IMR-90 (cell line): ENCODE data around the gene MAP1LC3A. TPM values are rescaled to one million over a fixed set of nuclear protein-coding genes. Genes with fewer than 3 reads are reported as not detected.
A peak's percentile ranks its signal among the peaks of the same experiment; 100 is the strongest.

Experiments
- ATAC-seq: fragments of 200-7000 bp; cut with Tn5 transposase; 2 replicates; pipeline ENCODE4 v1.9.1; 2020; ENCODE audit warnings: low read depth, mild to moderate bottlenecking, moderate library complexity
- BruUV-seq: library from RNA; stranded (reverse); fragments of 400-500 nt; replicated peaks from 2 replicates; lab custom pipeline; 2021; lab: Mats Ljungman, UMichigan
- CTCF ChIA-PET: fragments of 300-600 bp; formaldehyde crosslinking; extraction: SDS; loops from one replicate; lab custom pipeline; 2021; ENCODE audit warnings: antibody characterized with exemption; lab: Yijun Ruan, JAX
- POLR2A ChIA-PET: fragments of 300-600 bp; sonication (Branson Sonifier 250); formaldehyde crosslinking; loops from one replicate; lab custom pipeline; 2022; ENCODE audit warnings: antibody characterized with exemption; ENCODE audit not compliant: unreplicated experiment; lab: Charles Lee
- DNase-seq: peaks from one replicate; pipeline ENCODE4 v3.0.0; 2013
- H2AFZ ChIP-seq: replicated peaks from 2 replicates; pipeline ENCODE3; 2013; ENCODE audit warnings: low read length, mild to moderate bottlenecking; ENCODE audit not compliant: poor library complexity
- H2AK5ac ChIP-seq: 2 replicates; pipeline ENCODE4 v1.6.1; 2013; ENCODE audit warnings: low read depth, low read length, inconsistent platforms
- H2AK9ac ChIP-seq: replicated peaks from 2 replicates; pipeline ENCODE3; 2013; ENCODE audit warnings: mild to moderate bottlenecking, low read depth, low read length, moderate library complexity; ENCODE audit not compliant: poor library complexity
- H2BK120ac ChIP-seq: 2 replicates; pipeline ENCODE4 v1.6.1; 2013; ENCODE audit warnings: low read depth, low read length, inconsistent platforms
- H2BK15ac ChIP-seq: 3 replicates; pipeline ENCODE4 v1.6.1; 2013; ENCODE audit warnings: low read depth, low read length, inconsistent platforms
- H2BK20ac ChIP-seq: 2 replicates; pipeline ENCODE4 v1.6.1; 2013; ENCODE audit warnings: low read depth, mild to moderate bottlenecking, inconsistent platforms, low read length, moderate library complexity
- H2BK5ac ChIP-seq: 2 replicates; pipeline ENCODE4 v1.6.1; 2013; ENCODE audit warnings: mild to moderate bottlenecking, low read depth, low read length, inconsistent platforms; ENCODE audit not compliant: poor library complexity, severe bottlenecking
- H3K14ac ChIP-seq: replicated peaks from 2 replicates; pipeline ENCODE4 v1.6.1; 2013; ENCODE audit warnings: low read depth, low read length, inconsistent platforms
- H3K18ac ChIP-seq: 2 replicates; pipeline ENCODE4 v1.6.1; 2013; ENCODE audit warnings: low read depth, low read length, control low read depth
- H3K23ac ChIP-seq: 2 replicates; pipeline ENCODE4 v1.6.1; 2013; ENCODE audit warnings: low read depth, low read length, inconsistent platforms
- H3K27ac ChIP-seq: 2 replicates; pipeline ENCODE4 v1.5.1; 2013; ENCODE audit warnings: mild to moderate bottlenecking, control low read depth, low read length; ENCODE audit not compliant: insufficient read depth
- H3K27me3 ChIP-seq: 2 replicates; pipeline ENCODE4 v1.6.1; 2013; ENCODE audit warnings: low read length; ENCODE audit not compliant: control insufficient read depth, insufficient read depth
- H3K36me3 ChIP-seq: 2 replicates; pipeline ENCODE4 v1.6.1; 2013; ENCODE audit warnings: low read length, mixed read lengths; ENCODE audit not compliant: control insufficient read depth, insufficient read depth
- H3K4ac ChIP-seq: 2 replicates; pipeline ENCODE4 v1.6.1; 2013; ENCODE audit warnings: low read depth, low read length, inconsistent platforms
- H3K4me1 ChIP-seq: 2 replicates; pipeline ENCODE4 v1.6.1; 2013; ENCODE audit warnings: low read length, mixed read lengths; ENCODE audit not compliant: control insufficient read depth, insufficient read depth
- H3K4me2 ChIP-seq: 2 replicates; pipeline ENCODE4 v1.6.1; 2013; ENCODE audit warnings: low read depth, mild to moderate bottlenecking, control low read depth, low read length, moderate library complexity
- H3K4me3 ChIP-seq: 2 replicates; pipeline ENCODE4 v1.5.1; 2013; ENCODE audit warnings: low read depth, mild to moderate bottlenecking, control low read depth, low read length, moderate library complexity; ENCODE audit not compliant: insufficient read depth
- H3K56ac ChIP-seq: 2 replicates; pipeline ENCODE4 v1.6.1; 2013; ENCODE audit warnings: low read length, inconsistent platforms; ENCODE audit not compliant: insufficient read depth; ENCODE audit errors: extremely low read depth
- H3K79me1 ChIP-seq, 2 experiments: 2 replicates each; pipeline ENCODE4 v1.6.1; 2013; ENCODE audit warnings: low read length in 2 of 2, inconsistent platforms in 1 of 2, low read depth in 1 of 2
- H3K9ac ChIP-seq: 2 replicates; pipeline ENCODE4 v1.6.1; 2013; ENCODE audit warnings: low read depth, low read length, control low read depth
- H3K9me1 ChIP-seq: 2 replicates; pipeline ENCODE4 v1.6.1; 2013; ENCODE audit warnings: low read length, inconsistent platforms; ENCODE audit not compliant: insufficient read depth
- H3K9me3 ChIP-seq: 2 replicates; pipeline ENCODE4 v1.6.1; 2013; ENCODE audit warnings: low read length; ENCODE audit not compliant: control insufficient read depth, insufficient read depth
- H4K20me1 ChIP-seq: 2 replicates; pipeline ENCODE4 v1.6.1; 2013; ENCODE audit warnings: low read length, inconsistent platforms; ENCODE audit not compliant: insufficient read depth
- H4K5ac ChIP-seq: 2 replicates; pipeline ENCODE4 v1.6.1; 2013; ENCODE audit warnings: mild to moderate bottlenecking, low read depth, low read length, control low read depth
- H4K8ac ChIP-seq, 2 experiments: 2 replicates each; pipeline ENCODE4 v1.6.1; 2013; ENCODE audit warnings: low read depth in 2 of 2, low read length in 2 of 2, control low read depth in 1 of 2, inconsistent platforms in 1 of 2
- H4K91ac ChIP-seq: 2 replicates; pipeline ENCODE4 v1.6.1; 2013; ENCODE audit warnings: low read depth, low read length, inconsistent platforms; ENCODE audit not compliant: insufficient read depth
- BHLHE40 ChIP-seq: fragments of 150-350 bp; IDR thresholded peaks from 2 replicates; pipeline ENCODE4 v1.6.1; 2016; ENCODE audit warnings: mild to moderate bottlenecking, low read depth, low read length
- WGBS, 2 experiments: methylation state at CpG; one replicate each; pipeline versions ENCODE4 v1.1.5 to v1.1.7; 2013; ENCODE audit warnings: missing lambda C conversion rate in 2 of 2; ENCODE audit not compliant: insufficient read length in 1 of 2; ENCODE audit errors: extremely low coverage in 2 of 2; 5-methylcytosine and 5-hydroxymethylcytosine counted together
- dilution Hi-C: fragments of 300-500 bp; cut with HindIII; formaldehyde crosslinking; loops from one replicate; pipeline ENCODE4 v1.14.3; 2018; ENCODE audit warnings: low sequenced_read_pairs; ENCODE audit not compliant: unreplicated experiment
- in situ Hi-C: fragments of 300-500 bp; cut with MboI; formaldehyde crosslinking; loops from 3 replicates; pipeline ENCODE4 v1.14.3; 2019; ENCODE audit warnings: low sequenced_read_pairs, inconsistent platforms, mixed read lengths
- intact Hi-C: fragments of 100-400 bp; cut with micrococcal nuclease; formaldehyde crosslinking; loops from 2 replicates; pipeline ENCODE4 v1.10.0; 2022
- polyA plus RNA-seq, 3 experiments: library from polyadenylated mRNA; depleted of rRNA; stranded (reverse); fragments of >200 nt; gene quantifications; 2 replicates each; pipeline ENCODE4 v1.2.3, GENCODE V29; 2012; ENCODE audit warnings: low replicate concordance in 1 of 3
- total RNA-seq: library from RNA; depleted of rRNA; stranded (reverse); fragments of >200 nt; gene quantifications from 2 replicates; pipeline ENCODE4 v1.2.3, GENCODE V29; 2012

MAP1LC3A gene
- total and polyA plus RNA-seq, 2 of the 4 experiments (the other 2 are of a cell fraction): 10.0 to 39.7 TPM

DNA sequence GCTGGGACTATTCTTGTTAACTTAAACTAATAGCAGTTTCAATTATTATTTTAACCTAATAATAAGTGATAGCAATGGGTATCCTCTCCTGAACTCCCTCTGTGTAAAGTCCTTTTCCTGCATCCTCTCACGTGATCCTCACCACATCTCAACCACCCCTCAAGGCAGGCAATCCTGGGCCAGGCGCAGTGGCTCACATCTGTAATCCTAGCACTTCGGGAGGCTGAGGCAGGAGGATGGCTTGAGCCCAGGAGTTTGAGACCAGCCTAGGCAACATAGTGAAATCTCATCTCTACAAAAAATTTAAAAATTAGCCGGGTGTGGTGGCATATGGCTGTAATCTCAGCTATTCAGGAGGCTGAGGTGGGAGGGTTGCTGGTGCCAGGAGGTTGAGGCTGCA lies 23.7 kb downstream of the MAP1LC3A start:
- no peaks in the 10 kb centered on the region for H3K9me3 ChIP-seq
- H3K27ac ChIP-seq: no peak overlapping the region
- intact Hi-C loops (no loop called here), dilution Hi-C loops (no loop called here), in situ Hi-C loops (loop anchor here (10.0 kb wide), 1 partner anchor 183 kb away; no protein-coding TSS in a partner anchor)
- peaks cover 4% of the 10 kb centered on the region for H3K36me3 ChIP-seq
- H2BK5ac ChIP-seq: no peak overlapping the region
- no peak overlapping the region for H3K9ac ChIP-seq
- peaks cover 17% of the 10 kb centered on the region for H3K4me1 ChIP-seq
- H2AK9ac ChIP-seq: no peak overlapping the region
- H3K79me1 ChIP-seq: peaks cover 0 to 3% of the 10 kb centered on the region in 2 experiments; a peak in 2 of 4 replicates
- H3K4me2 ChIP-seq: no peak overlapping the region
- no peak for ATAC-seq
- H4K91ac ChIP-seq: peak overlapping the region; percentile 32; the same call in 1 of the 2 replicates
- no peak overlapping the region for H3K23ac ChIP-seq
- no peak overlapping the region for H4K5ac ChIP-seq
- no peak overlapping the region for H2AFZ ChIP-seq
- ChIA-PET POLR2A (no interaction called here), CTCF (interaction anchor here (1.0 kb wide), 1 partner anchor 127 kb away, joined by 4 read pairs; no protein-coding TSS in a partner anchor)
- no peak overlapping the region for H2BK15ac ChIP-seq
- H2AK5ac ChIP-seq: peak overlapping the region; percentile 5; the same call in 1 of the 2 replicates
- peaks cover 17% of the 10 kb centered on the region for H3K9me1 ChIP-seq
- no peaks in the 10 kb centered on the region for H3K27me3 ChIP-seq
- no peak overlapping the region for H2BK120ac ChIP-seq
- no TSS peak for BruUV-seq
- peak overlapping the region in 1 of 2 experiments; percentile 76; a peak in 1 of 4 replicates for H4K8ac ChIP-seq
- no peak overlapping the region for H3K4ac ChIP-seq
- no peak overlapping the region for H2BK20ac ChIP-seq
- H3K14ac ChIP-seq: no peak overlapping the region
- no peak overlapping the region for H3K4me3 ChIP-seq
- no peak overlapping the region for H3K18ac ChIP-seq
- no peak for DNase-seq
- no peak overlapping the region for H3K56ac ChIP-seq
- WGBS, 2 experiments: no CpG with 5 or more reads among the region's 4 CpGs
- TF ChIP-seq BHLHE40: no peak
- H4K20me1 ChIP-seq: no peaks in the 10 kb centered on the region
